HCT116 (cell line): ENCODE measurements around the gene PARP8. TPM values are rescaled to one million over a fixed set of nuclear protein-coding genes. Genes with fewer than 3 reads are reported as not detected.
"Not testable (repeated sequence)": the region's sequence is repeated elsewhere in the genome, so short reads cannot be mapped to it uniquely, and the experiment has no call there.

ENCODE experiments used
- ATAC-seq: fragments of 200-7000 bp; cut with Tn5 transposase; 2 replicates; pipeline ENCODE4 v1.9.1; 2020; ENCODE audit warnings: mild to moderate bottlenecking, moderate library complexity
- BruUV-seq: library from RNA; stranded (reverse); fragments of 400-500 nt; replicated peaks from 2 replicates; lab custom pipeline; 2021; lab: Mats Ljungman, UMichigan
- CTCF ChIA-PET: fragments of 300-600 bp; sonication (Branson Sonifier 250); formaldehyde crosslinking; loops from one replicate; lab custom pipeline; 2021; ENCODE audit warnings: antibody characterized with exemption; lab: Charles Lee
- POLR2A ChIA-PET: fragments of 300-600, 350-600 bp; sonication (Branson Sonifier 250); formaldehyde crosslinking; loops from one replicate; lab custom pipeline; 2021; ENCODE audit warnings: antibody characterized with exemption; lab: Charles Lee
- RAD21 ChIA-PET, 2 experiments: fragments of 300-600 bp; sonication (Branson Sonifier 250); formaldehyde crosslinking; loops; one replicate each; lab custom pipeline; 2023; ENCODE audit warnings: low total read pairs in 2 of 2; ENCODE audit not compliant: uncharacterized antibody in 2 of 2, unreplicated experiment in 2 of 2, low non-redundant PET in 1 of 2; lab: Charles Lee
- DNase-seq: peaks from one replicate; pipeline ENCODE4 v3.0.0-alpha.2; 2010; ENCODE audit warnings: low read depth, low spot score
- H2AFZ ChIP-seq: fragments of 200-600 bp; shearing (Covaris generic), sonication (generic); 2 replicates; pipeline ENCODE4 v1.6.1; 2017; ENCODE audit warnings: low read depth, mixed run types, mixed read lengths, antibody characterized with exemption, low read length; ENCODE audit not compliant: poor library complexity, severe bottlenecking
- H3K27ac ChIP-seq: 2 replicates; pipeline ENCODE4 v1.5.1; 2012; ENCODE audit warnings: low read depth, low read length
- H3K27me3 ChIP-seq: fragments of 200-600 bp; sonication (generic); 2 replicates; pipeline ENCODE4 v1.6.1; 2016; ENCODE audit warnings: mixed run types, low read length, mixed read lengths; ENCODE audit not compliant: insufficient read depth
- H3K36me3 ChIP-seq, 2 experiments: fragments of 200-500 bp in 1 of 2; fragments of 200-600 bp in 1 of 2; sonication (Bioruptor generic) in 1 of 2; sonication (generic) in 1 of 2; 2 replicates each; pipeline versions ENCODE4 v1.5.1 to v1.6.1; 2014 to 2016; ENCODE audit warnings: low read length in 2 of 2, inconsistent platforms in 1 of 2, mixed read lengths in 1 of 2, mixed run types in 1 of 2; ENCODE audit not compliant: insufficient read depth in 2 of 2, control insufficient read depth in 1 of 2
- H3K4me1 ChIP-seq, 2 experiments: fragments of 200-600 bp in 1 of 2; sonication (generic) in 1 of 2; 2 replicates each; pipeline versions ENCODE4 v1.5.1 to v1.6.1; 2012 to 2017; ENCODE audit warnings: low read length in 2 of 2, inconsistent platforms in 1 of 2, mild to moderate bottlenecking in 1 of 2, mixed read lengths in 1 of 2, mixed run types in 1 of 2, moderate library complexity in 1 of 2; ENCODE audit not compliant: insufficient read depth in 2 of 2, control insufficient read depth in 1 of 2
- H3K4me2 ChIP-seq: fragments of 200-600 bp; sonication (generic); 2 replicates; pipeline ENCODE4 v1.6.1; 2017; ENCODE audit warnings: mixed run types, low read length, mixed read lengths
- H3K4me3 ChIP-seq, 2 experiments: fragments of 200-600 bp in 1 of 2; sonication (generic) in 1 of 2; replicated peaks in 1 of 2; 2 replicates each; pipeline ENCODE4 v1.5.1; 2011 to 2016; ENCODE audit warnings: low read length in 2 of 2, control low read depth in 1 of 2, low read depth in 1 of 2, mild to moderate bottlenecking in 1 of 2, mixed read lengths in 1 of 2, mixed run types in 1 of 2
- H3K79me2 ChIP-seq: fragments of 200-600 bp; sonication (generic); 2 replicates; pipeline ENCODE4 v1.6.1; 2017; ENCODE audit warnings: mild to moderate bottlenecking, mixed run types, low read length, moderate library complexity, mixed read lengths; ENCODE audit not compliant: insufficient read depth
- H3K9ac ChIP-seq: fragments of 200-600 bp; sonication (generic); 2 replicates; pipeline ENCODE4 v1.6.1; 2016; ENCODE audit warnings: low read length, mixed read lengths
- H3K9me2 ChIP-seq: fragments of 200-600 bp; sonication (generic), shearing (Covaris generic); 2 replicates; pipeline ENCODE4 v1.6.1; 2017; ENCODE audit warnings: mixed run types, mild to moderate bottlenecking, moderate library complexity; ENCODE audit not compliant: insufficient read depth
- H3K9me3 ChIP-seq, 2 experiments: fragments of 200-500 bp in 1 of 2; fragments of 200-600 bp in 1 of 2; sonication (Bioruptor generic) in 1 of 2; sonication (generic) in 1 of 2; 2 replicates each; pipeline ENCODE4 v1.6.1; 2014 to 2017; ENCODE audit warnings: low read length in 2 of 2, mixed read lengths in 2 of 2, inconsistent platforms in 1 of 2, low read depth in 1 of 2, mild to moderate bottlenecking in 1 of 2, mixed run types in 1 of 2, moderate library complexity in 1 of 2; ENCODE audit not compliant: control insufficient read depth in 1 of 2, insufficient read depth in 1 of 2
- H4K20me1 ChIP-seq: fragments of 200-600 bp; sonication (generic), shearing (Covaris generic); 2 replicates; pipeline ENCODE4 v1.6.1; 2017; ENCODE audit warnings: mixed run types, mild to moderate bottlenecking, moderate library complexity; ENCODE audit not compliant: insufficient read depth
- CBX3 ChIP-seq: IDR thresholded peaks from 2 replicates; pipeline ENCODE4 v1.6.1; 2012; ENCODE audit warnings: low read depth
- CEBPB ChIP-seq: IDR thresholded peaks from 2 replicates; pipeline ENCODE4 v1.6.1; 2012; ENCODE audit warnings: low read depth
- ELF1 ChIP-seq: IDR thresholded peaks from 2 replicates; pipeline ENCODE4 v1.6.1; 2012; ENCODE audit warnings: low read depth, borderline replicate concordance
- EZH2 ChIP-seq: fragments of 200-600 bp; sonication (generic); IDR thresholded peaks from 2 replicates; pipeline ENCODE4 v1.6.1; 2017; ENCODE audit warnings: antibody characterized with exemption, mixed run types
- FOSL1 ChIP-seq: IDR thresholded peaks from 2 replicates; pipeline ENCODE4 v1.6.1; 2012; ENCODE audit warnings: low read depth
- JUND ChIP-seq: IDR thresholded peaks from 2 replicates; pipeline ENCODE4 v1.6.1; 2012
- POLR2AphosphoS5 ChIP-seq: IDR thresholded peaks from 2 replicates; pipeline ENCODE4 v1.6.1; 2011; ENCODE audit warnings: mild to moderate bottlenecking, low read depth, low read length, moderate library complexity
- RAD21 ChIP-seq: IDR thresholded peaks from 2 replicates; pipeline ENCODE4 v1.6.1; 2012; ENCODE audit warnings: low read depth, mild to moderate bottlenecking
- SIN3A ChIP-seq: IDR thresholded peaks from 2 replicates; pipeline ENCODE4 v1.6.1; 2012; ENCODE audit warnings: low read depth
- SP1 ChIP-seq: IDR thresholded peaks from 2 replicates; pipeline ENCODE4 v1.6.1; 2012; ENCODE audit warnings: low read depth
- SRF ChIP-seq: IDR thresholded peaks from 2 replicates; pipeline ENCODE4 v1.6.1; 2012; ENCODE audit warnings: low read depth
- intact Hi-C: fragments of 100-400 bp; cut with micrococcal nuclease; formaldehyde crosslinking; loops from 2 replicates; pipeline ENCODE4 v1.10.0; 2022
- total RNA-seq: library from RNA; stranded (reverse); gene quantifications from one replicate; pipeline ENCODE4 v1.2.1, GENCODE V29; 2021; ENCODE audit not compliant: unreplicated experiment
- TF ChIP-seq, protein P1 (sequence below): IDR thresholded peaks from 2 replicates; pipeline ENCODE4 v1.6.1; 2012
- TF ChIP-seq, protein P2 (sequence below): IDR thresholded peaks from 2 replicates; pipeline ENCODE4 v1.6.1; 2012; ENCODE audit warnings: low read depth

Gene PARP8
- total RNA-seq, 1 experiment from 2014 or later: 19.0 TPM

DNA sequence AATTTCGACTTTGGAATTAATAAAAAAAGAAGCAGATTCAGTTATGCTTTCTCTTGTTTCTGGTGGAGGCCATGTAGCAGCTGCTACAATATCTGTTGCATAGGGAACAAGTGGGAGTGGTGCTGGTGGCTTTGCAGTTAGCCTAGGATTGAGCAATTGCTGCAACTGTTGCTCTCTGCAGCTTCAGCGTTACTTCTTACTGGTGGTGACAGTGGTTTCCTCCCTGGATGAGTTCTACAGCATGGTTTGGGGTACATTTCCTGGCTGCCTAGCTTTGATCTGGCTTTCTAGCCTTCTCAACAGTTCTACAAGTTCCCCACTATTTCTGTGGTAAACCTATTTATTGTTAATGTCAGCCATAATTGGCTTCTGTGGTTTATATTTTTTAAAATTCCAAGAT is 31.6 kb upstream of the PARP8 start:
- H3K4me1 ChIP-seq, POLR2A ChIA-PET, H3K9me2 ChIP-seq, intact Hi-C loops, H3K79me2 ChIP-seq, BruUV-seq, H3K9ac ChIP-seq, H3K36me3 ChIP-seq, H3K27ac ChIP-seq, DNase-seq, H2AFZ ChIP-seq, CTCF ChIA-PET, ATAC-seq, H3K9me3 ChIP-seq, RAD21 ChIA-PET, H3K4me2 ChIP-seq, H3K27me3 ChIP-seq, H3K4me3 ChIP-seq, H4K20me1 ChIP-seq: not testable (repeated sequence)

DNA sequence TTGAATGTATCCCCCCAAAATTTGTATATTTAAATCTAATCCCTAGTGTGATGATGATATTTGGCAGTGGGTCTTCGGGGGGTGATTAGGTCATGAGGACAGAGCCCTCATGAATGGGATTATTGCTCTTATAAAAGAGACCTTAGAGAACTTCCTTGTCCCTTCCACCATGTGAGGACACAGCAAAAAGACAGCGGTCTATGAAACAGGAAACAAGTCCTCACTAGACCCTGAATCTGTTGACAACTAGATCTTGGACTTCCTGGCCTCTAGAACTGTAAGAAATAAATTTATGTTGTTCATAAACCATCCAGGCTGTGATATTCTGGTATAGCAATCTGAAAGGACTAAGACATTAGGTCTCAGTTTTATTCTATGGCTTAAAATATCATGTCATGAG is 28.9 kb upstream of the PARP8 start:
- H2AFZ ChIP-seq, DNase-seq, CTCF ChIA-PET, ATAC-seq, H3K27ac ChIP-seq, BruUV-seq, H3K9me3 ChIP-seq, H3K9ac ChIP-seq, H3K4me2 ChIP-seq, H3K79me2 ChIP-seq, H3K4me3 ChIP-seq, H4K20me1 ChIP-seq, H3K4me1 ChIP-seq, POLR2A ChIA-PET, H3K36me3 ChIP-seq, H3K9me2 ChIP-seq, RAD21 ChIA-PET, H3K27me3 ChIP-seq, intact Hi-C loops: not testable (repeated sequence)

DNA sequence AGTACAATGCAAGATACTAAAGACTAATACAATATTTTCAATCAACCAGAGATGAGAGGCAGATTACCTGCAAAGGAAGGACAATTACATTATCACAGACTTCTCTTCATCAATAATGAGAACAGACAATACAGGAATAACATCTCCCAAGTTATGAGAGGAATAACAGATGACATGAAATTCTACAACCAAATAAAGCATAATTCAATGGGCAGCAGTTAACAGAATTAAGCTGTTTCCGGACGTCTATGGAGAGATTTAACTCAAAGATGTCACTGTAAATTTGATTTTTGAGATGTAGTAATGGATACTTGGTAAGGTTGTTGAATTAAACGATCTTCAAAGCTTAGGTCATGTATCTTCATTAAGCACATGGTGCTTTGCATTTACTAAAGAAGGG is 19.8 kb upstream of the PARP8 start:
- H2AFZ ChIP-seq: no peak overlapping the region
- H3K9me2 ChIP-seq: no peaks in the 10 kb centered on the region
- POLR2A ChIA-PET: no interaction called here
- H3K9me3 ChIP-seq: no peaks in the 10 kb centered on the region
- no peak overlapping the region for H3K4me2 ChIP-seq
- no peak overlapping the region for H3K27ac ChIP-seq
- H4K20me1 ChIP-seq: no peaks in the 10 kb centered on the region
- CTCF ChIA-PET: no interaction called here
- ATAC-seq (no peak), DNase-seq (no peak)
- H3K27me3 ChIP-seq: no peaks in the 10 kb centered on the region
- H3K36me3 ChIP-seq: no peaks in the 10 kb centered on the region
- BruUV-seq: no TSS peak
- intact Hi-C loops: no loop called here
- no peak overlapping the region for H3K9ac ChIP-seq
- H3K79me2 ChIP-seq: no peaks in the 10 kb centered on the region
- no peak overlapping the region for H3K4me3 ChIP-seq
- RAD21 ChIA-PET: no interaction called here
- H3K4me1 ChIP-seq: no peaks in the 10 kb centered on the region
- TF ChIP-seq JUND: no peak
- TF ChIP-seq SRF: no peak
- TF ChIP-seq ELF1: no peak
- no peak for TF ChIP-seq RAD21
- no peak for TF ChIP-seq CEBPB
- no peak for TF ChIP-seq FOSL1
- no peak for TF ChIP-seq CBX3
- TF ChIP-seq EZH2: no peak
- no peak for TF ChIP-seq POLR2AphosphoS5
- TF ChIP-seq SIN3A: no peak
- TF ChIP-seq SP1: no peak
- TF ChIP-seq, protein P1, sequence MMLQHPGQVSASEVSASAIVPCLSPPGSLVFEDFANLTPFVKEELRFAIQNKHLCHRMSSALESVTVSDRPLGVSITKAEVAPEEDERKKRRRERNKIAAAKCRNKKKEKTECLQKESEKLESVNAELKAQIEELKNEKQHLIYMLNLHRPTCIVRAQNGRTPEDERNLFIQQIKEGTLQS: no peak
- TF ChIP-seq, protein P2, sequence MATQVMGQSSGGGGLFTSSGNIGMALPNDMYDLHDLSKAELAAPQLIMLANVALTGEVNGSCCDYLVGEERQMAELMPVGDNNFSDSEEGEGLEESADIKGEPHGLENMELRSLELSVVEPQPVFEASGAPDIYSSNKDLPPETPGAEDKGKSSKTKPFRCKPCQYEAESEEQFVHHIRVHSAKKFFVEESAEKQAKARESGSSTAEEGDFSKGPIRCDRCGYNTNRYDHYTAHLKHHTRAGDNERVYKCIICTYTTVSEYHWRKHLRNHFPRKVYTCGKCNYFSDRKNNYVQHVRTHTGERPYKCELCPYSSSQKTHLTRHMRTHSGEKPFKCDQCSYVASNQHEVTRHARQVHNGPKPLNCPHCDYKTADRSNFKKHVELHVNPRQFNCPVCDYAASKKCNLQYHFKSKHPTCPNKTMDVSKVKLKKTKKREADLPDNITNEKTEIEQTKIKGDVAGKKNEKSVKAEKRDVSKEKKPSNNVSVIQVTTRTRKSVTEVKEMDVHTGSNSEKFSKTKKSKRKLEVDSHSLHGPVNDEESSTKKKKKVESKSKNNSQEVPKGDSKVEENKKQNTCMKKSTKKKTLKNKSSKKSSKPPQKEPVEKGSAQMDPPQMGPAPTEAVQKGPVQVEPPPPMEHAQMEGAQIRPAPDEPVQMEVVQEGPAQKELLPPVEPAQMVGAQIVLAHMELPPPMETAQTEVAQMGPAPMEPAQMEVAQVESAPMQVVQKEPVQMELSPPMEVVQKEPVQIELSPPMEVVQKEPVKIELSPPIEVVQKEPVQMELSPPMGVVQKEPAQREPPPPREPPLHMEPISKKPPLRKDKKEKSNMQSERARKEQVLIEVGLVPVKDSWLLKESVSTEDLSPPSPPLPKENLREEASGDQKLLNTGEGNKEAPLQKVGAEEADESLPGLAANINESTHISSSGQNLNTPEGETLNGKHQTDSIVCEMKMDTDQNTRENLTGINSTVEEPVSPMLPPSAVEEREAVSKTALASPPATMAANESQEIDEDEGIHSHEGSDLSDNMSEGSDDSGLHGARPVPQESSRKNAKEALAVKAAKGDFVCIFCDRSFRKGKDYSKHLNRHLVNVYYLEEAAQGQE: no peak
